K562 (cell line): ENCODE measurements around the gene VPS26A. TPM values are rescaled to one million over a fixed set of nuclear protein-coding genes. Genes with fewer than 3 reads are reported as not detected.

Experiments
- ATF1 ChIP-seq, 2 experiments: fragments of 450-650 bp in 1 of 2; IDR thresholded peaks; 2 replicates each; pipeline ENCODE4 v1.6.1; 2016; ENCODE audit warnings: missing compliant biosample characterization in 1 of 2, missing genetic modification characterization in 1 of 2
- ELK3 ChIP-seq: fragments of 450-650 bp; formaldehyde crosslinking; IDR thresholded peaks from 2 replicates; pipeline ENCODE4 v1.4.0; 2020; ENCODE audit warnings: mild to moderate bottlenecking
- KDM1A ChIP-seq, 2 experiments: fragments of 450-650 bp; IDR thresholded peaks; 2 replicates each; pipeline ENCODE4 v1.6.1; 2016; ENCODE audit warnings: mild to moderate bottlenecking in 2 of 2
- MGA ChIP-seq: fragments of 450-650 bp; IDR thresholded peaks from 2 replicates; pipeline ENCODE4 v1.6.1; 2016; ENCODE audit warnings: mild to moderate bottlenecking, moderate library complexity
- RBFOX2 ChIP-seq: fragments of 200-400 bp; formaldehyde crosslinking; IDR thresholded peaks from 2 replicates; pipeline ENCODE4 v1.6.1; 2017; ENCODE audit warnings: low read depth, mild to moderate bottlenecking, low read length, moderate library complexity
- RHOXF2B ChIP-seq: fragments of 250-450 bp; sonication (Bioruptor Pico); conservative IDR thresholded peaks from 2 replicates; pipeline ENCODE4 v1.5.1; 2021
- ZNF311 ChIP-seq: fragments of 250-450 bp; sonication (Bioruptor Pico); IDR thresholded peaks from 2 replicates; pipeline ENCODE4 v1.4.0; 2020; ENCODE audit warnings: mild to moderate bottlenecking, moderate library complexity
- ZNF316 ChIP-seq: fragments of 450-650 bp; IDR thresholded peaks from 2 replicates; pipeline ENCODE4 v1.6.1; 2016
- ZNF592 ChIP-seq: fragments of 450-650 bp; IDR thresholded peaks from 2 replicates; pipeline ENCODE4 v1.6.1; 2017; ENCODE audit warnings: antibody characterized with exemption, mild to moderate bottlenecking
- polyA plus RNA-seq, 8 experiments: library from polyadenylated mRNA; depleted of rRNA in 4 of 8; stranded (reverse) in 5 of 8; unstranded in 3 of 8; fragments of >200 nt; fragmentation: Nextera tagmentation in 2 of 8; fragmentation: Illumina TruSeq in 1 of 8; extraction: Ambion mirVana in 2 of 8; extraction: Trizol in 1 of 8; gene quantifications; 2 replicates each; pipeline versions ENCODE4 v1.2.1 to v1.2.3, GENCODE V29; 2011 to 2014; ENCODE audit warnings: inconsistent platforms in 1 of 8, missing spikeins in 1 of 8
- total RNA-seq, 7 experiments: library from RNA; depleted of rRNA in 6 of 7; stranded (reverse); fragments of >200 nt in 6 of 7; fragmentation: Illumina TruSeq in 2 of 7; extraction: Trizol in 2 of 7; gene quantifications; 2 replicates each; pipeline versions ENCODE4 v1.2.1 to v1.2.3, GENCODE V29; 2011 to 2021; ENCODE audit warnings: low replicate concordance in 1 of 7

Gene VPS26A
- total and polyA plus RNA-seq, 9 of the 15 experiments (the other 6 are each of a cell fraction or from before 2014, with no cell fraction given) = 47.1 to 137 (median 69.3) TPM

GRCh38 chr10:69089638-69090599 lies 34.1 kb upstream of the VPS26A start (continued):
- TF ChIP-seq RHOXF2B (CRISPR knock-in tag) = 0 out of 2 replicates have a peak, but pooled peaks have one; percentile 32
- peak; percentile 75; the same call in 1 of the 2 replicates for TF ChIP-seq ZNF592
- TF ChIP-seq KDM1A (IDR thresholded peaks at IDR 0.05) = peak in 1 of 2 experiments; percentile 55; a peak in 3 of 4 replicates
- no peak for TF ChIP-seq ATF1 (CRISPR knock-in tag; IDR thresholded peaks at IDR 0.05)
- TF ChIP-seq ATF1 (tag; IDR thresholded peaks at IDR 0.05) = peak; percentile 66
- 0 out of 2 replicates have a peak, but pooled peaks have one; percentile 44 for TF ChIP-seq RBFOX2
- peak; percentile 59; the same call in 1 of the 2 replicates for TF ChIP-seq ZNF316
- TF ChIP-seq ZNF311 = no peak
- peak; percentile 82 for TF ChIP-seq MGA
- no peak for TF ChIP-seq ELK3 (CRISPR knock-in tag)
